Thoracic aorta (tissue), 2 donors: ENCODE results near the gene RIMBP2. TPM values are rescaled to one million over a fixed set of nuclear protein-coding genes. Genes with fewer than 3 reads are reported as not detected.

Experiments
- ATAC-seq: fragments of 150-250 bp; one replicate; pipeline ENCODE4 v1.8.0; 2017; ENCODE audit warnings: low read depth; ENCODE audit not compliant: insufficient number of reproducible peaks, low FRiP score
- DNase-seq: peaks from one replicate; pipeline ENCODE4 v3.0.0-alpha.2; 2020; ENCODE audit warnings: low spot score
- H3K27ac ChIP-seq, 2 donors: fragments of 200-600 bp; sonication (generic); 1 replicate in 1 of 2; 2 replicates in 1 of 2; pipeline ENCODE4 v1.5.1; 2016; ENCODE audit warnings: mild to moderate bottlenecking in 2 of 2, moderate library complexity in 2 of 2
- H3K27me3 ChIP-seq: fragments of 200-600 bp; sonication (generic); replicated peaks from 2 replicates; pipeline ENCODE4 v1.6.0; 2016; ENCODE audit warnings: mild to moderate bottlenecking; ENCODE audit not compliant: insufficient read depth
- H3K36me3 ChIP-seq: fragments of 200-600 bp; sonication (generic); one replicate; pipeline ENCODE4 v1.5.1; 2016
- H3K4me1 ChIP-seq, 2 donors: fragments of 200-600 bp; sonication (generic); 1 replicate in 1 of 2; 2 replicates in 1 of 2; pipeline versions ENCODE4 v1.5.1 to v1.6.0; 2016; ENCODE audit warnings: low read depth in 2 of 2, mild to moderate bottlenecking in 1 of 2; ENCODE audit not compliant: control insufficient read depth in 1 of 2
- H3K4me3 ChIP-seq: fragments of 200-600 bp; sonication (generic); 2 replicates; pipeline ENCODE4 v1.5.1; 2016; ENCODE audit warnings: mild to moderate bottlenecking
- H3K9me3 ChIP-seq: fragments of 200-600 bp; sonication (generic); 2 replicates; pipeline ENCODE4 v1.5.1; 2016
- CTCF ChIP-seq: fragments of 200-600 bp; sonication (generic); IDR thresholded peaks from one replicate; pipeline ENCODE4 v1.5.1; 2019; ENCODE audit warnings: antibody characterized with exemption
- total RNA-seq, 2 donors: library from RNA; depleted of rRNA; stranded (reverse); fragments of >200 nt; gene quantifications; one replicate each; pipeline versions ENCODE4 v1.1.0 to v1.2.3, GENCODE V29; 2016

RIMBP2 gene
- total RNA-seq, 2 donors from 2014 or later, result 0.54 to 0.92 TPM

- Histone ChIP-seq H3K36me3 (no peaks in the 10 kb centered on the region), H3K4me1 (no peaks in the 10 kb centered on the region), H3K9me3 (no peaks in the 10 kb centered on the region), H3K4me3 (no peak overlapping the region), H3K27ac (no peak overlapping the region), H3K27me3 (no peaks in the 10 kb centered on the region)
- no peak for TF ChIP-seq CTCF
- DNase-seq, result no peak
- no peak for ATAC-seq
Measured at GRCh38 chr12:130421896-130422295, 294.2 kb downstream of the RIMBP2 start.

- ATAC-seq (no peak), DNase-seq (no peak)
- no peak overlapping the region for H3K27ac ChIP-seq
- no peak for TF ChIP-seq CTCF
- H3K36me3 ChIP-seq, result no peaks in the 10 kb centered on the region
- no peaks in the 10 kb centered on the region for H3K27me3 ChIP-seq
- no peaks in the 10 kb centered on the region for H3K4me1 ChIP-seq
- no peak overlapping the region for H3K4me3 ChIP-seq
- no peaks in the 10 kb centered on the region for H3K9me3 ChIP-seq
Measured at GRCh38 chr12:130420071-130420470, 296.0 kb downstream of the RIMBP2 start.

- H3K9me3 ChIP-seq, result no peaks in the 10 kb centered on the region
- ATAC-seq, result no peak
- no peak overlapping the region for H3K4me3 ChIP-seq
- H3K27ac ChIP-seq, result no peak overlapping the region
- DNase-seq, result no peak
- H3K27me3 ChIP-seq, result no peaks in the 10 kb centered on the region
- no peak for TF ChIP-seq CTCF
- no peaks in the 10 kb centered on the region for H3K4me1 ChIP-seq
- no peaks in the 10 kb centered on the region for H3K36me3 ChIP-seq
Measured at GRCh38 chr12:130419116-130419515, 297.0 kb downstream of the RIMBP2 start.

- Histone ChIP-seq H3K27me3 (no peaks in the 10 kb centered on the region), H3K4me1 (no peaks in the 10 kb centered on the region), H3K27ac (no peak overlapping the region), H3K9me3 (no peaks in the 10 kb centered on the region), H3K4me3 (no peak overlapping the region), H3K36me3 (no peaks in the 10 kb centered on the region)
- no peak for DNase-seq
- no peak for ATAC-seq
- TF ChIP-seq CTCF, result no peak
Measured at GRCh38 chr12:130418251-130418650, 297.8 kb downstream of the RIMBP2 start.

GRCh38 chr12:130414381-130414780 lies 301.7 kb downstream of the RIMBP2 start:
- Histone ChIP-seq H3K4me3 (no peak overlapping the region), H3K27me3 (no peaks in the 10 kb centered on the region), H3K9me3 (no peaks in the 10 kb centered on the region), H3K27ac (no peak overlapping the region), H3K4me1 (no peaks in the 10 kb centered on the region), H3K36me3 (no peaks in the 10 kb centered on the region)
- DNase-seq, result no peak
- no peak for TF ChIP-seq CTCF
- ATAC-seq, result no peak
